ENCODE measurements around the gene CABLES2. TPM values are rescaled to one million over a fixed set of nuclear protein-coding genes. Genes with fewer than 3 reads are reported as not detected.

Gene CABLES2
- total RNA-seq, 4 donors from 2014 or later: 7.2 to 33.8 (median 11.1) TPM

DNA sequence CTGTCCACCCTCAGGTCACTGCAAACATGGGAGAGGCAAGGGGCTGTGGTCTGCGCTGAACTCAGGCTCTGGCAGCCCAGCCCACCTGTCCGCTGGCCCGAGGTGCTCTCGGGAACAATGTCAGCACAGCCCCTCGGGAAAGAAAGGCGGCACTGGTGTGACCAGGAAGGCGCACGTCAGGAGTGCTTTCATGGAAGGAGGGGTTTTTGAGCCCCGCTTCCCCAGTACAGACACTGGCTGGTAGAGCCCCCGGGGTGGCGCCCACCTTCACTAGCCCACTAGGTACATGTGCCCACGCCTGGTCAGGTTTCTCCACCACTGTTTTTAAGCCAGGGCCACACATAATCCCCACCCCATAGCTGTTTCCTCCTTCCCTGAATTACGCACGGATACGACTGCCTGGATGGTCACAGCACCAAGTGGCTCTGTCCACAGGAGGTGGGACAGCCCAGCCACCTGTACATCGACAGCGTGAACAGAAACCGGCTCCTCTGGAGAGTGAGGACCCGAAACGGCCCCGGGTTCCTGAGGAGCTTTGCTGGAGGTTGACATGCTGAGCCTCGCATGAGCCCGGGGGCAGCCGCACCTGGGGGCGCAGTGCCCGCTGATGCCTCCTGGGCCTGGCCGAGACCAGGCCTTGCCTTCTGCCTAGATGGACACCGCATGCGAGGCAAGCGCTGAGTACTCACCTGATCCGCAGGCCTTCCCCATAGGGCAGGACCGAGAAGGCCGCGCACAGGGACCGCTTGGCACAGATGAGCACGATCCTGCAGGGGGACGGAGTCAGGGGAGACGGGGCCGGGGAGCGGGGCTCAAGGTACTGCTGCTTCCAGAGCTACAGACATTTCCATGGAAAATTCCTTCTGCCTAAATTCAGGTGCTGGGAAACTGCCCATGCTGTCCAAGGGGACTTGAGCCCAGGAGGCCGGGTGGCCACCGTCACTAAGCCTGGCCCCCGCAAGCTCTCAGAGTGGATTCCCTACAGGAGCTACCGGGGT, 12.5 kb downstream of the CABLES2 start:
- Histone ChIP-seq H3K4me3 (no peak overlapping the region), H3K36me3 (peaks cover 0 to 18% (median 0%) of the 10 kb centered on the region in 3 donors), H3K9me3 (no peaks in the 10 kb centered on the region), H3K27me3 (no peaks in the 10 kb centered on the region), H3K27ac (no peak overlapping the region), H3K4me1 (no peaks in the 10 kb centered on the region)
- no peak for DNase-seq
- TF ChIP-seq, protein P1, sequence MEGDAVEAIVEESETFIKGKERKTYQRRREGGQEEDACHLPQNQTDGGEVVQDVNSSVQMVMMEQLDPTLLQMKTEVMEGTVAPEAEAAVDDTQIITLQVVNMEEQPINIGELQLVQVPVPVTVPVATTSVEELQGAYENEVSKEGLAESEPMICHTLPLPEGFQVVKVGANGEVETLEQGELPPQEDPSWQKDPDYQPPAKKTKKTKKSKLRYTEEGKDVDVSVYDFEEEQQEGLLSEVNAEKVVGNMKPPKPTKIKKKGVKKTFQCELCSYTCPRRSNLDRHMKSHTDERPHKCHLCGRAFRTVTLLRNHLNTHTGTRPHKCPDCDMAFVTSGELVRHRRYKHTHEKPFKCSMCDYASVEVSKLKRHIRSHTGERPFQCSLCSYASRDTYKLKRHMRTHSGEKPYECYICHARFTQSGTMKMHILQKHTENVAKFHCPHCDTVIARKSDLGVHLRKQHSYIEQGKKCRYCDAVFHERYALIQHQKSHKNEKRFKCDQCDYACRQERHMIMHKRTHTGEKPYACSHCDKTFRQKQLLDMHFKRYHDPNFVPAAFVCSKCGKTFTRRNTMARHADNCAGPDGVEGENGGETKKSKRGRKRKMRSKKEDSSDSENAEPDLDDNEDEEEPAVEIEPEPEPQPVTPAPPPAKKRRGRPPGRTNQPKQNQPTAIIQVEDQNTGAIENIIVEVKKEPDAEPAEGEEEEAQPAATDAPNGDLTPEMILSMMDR (IDR thresholded peaks at IDR 0.05): no peak
- TF ChIP-seq POLR2A (IDR thresholded peaks at IDR 0.05): no peak

DNA sequence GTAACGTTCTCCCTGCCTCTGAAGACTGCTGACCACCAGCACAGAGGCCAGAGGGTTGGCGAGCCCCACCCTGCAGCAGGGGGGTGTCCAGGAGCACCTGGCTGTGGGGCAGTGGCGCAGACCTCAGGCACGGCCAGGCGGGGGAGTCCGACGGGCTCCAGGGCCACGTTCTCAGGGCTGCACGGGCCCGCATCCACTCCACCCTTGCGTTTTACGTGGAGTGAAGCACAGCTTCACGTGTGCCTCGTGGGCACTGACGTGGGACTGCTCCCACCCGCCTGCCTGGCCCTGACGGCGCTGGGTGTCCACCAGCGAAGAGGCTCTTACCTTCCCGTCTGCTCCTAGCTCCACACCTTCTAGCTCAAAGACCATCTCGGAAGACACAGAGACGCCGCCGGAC, 13.3 kb downstream of the CABLES2 start:
- Histone ChIP-seq H3K27ac (no peak overlapping the region), H3K27me3 (no peaks in the 10 kb centered on the region), H3K36me3 (peaks cover 0 to 24% (median 0%) of the 10 kb centered on the region in 3 donors), H3K4me1 (no peaks in the 10 kb centered on the region), H3K4me3 (no peak overlapping the region), H3K9me3 (no peaks in the 10 kb centered on the region)
- TF ChIP-seq POLR2A (IDR thresholded peaks at IDR 0.05): no peak
- TF ChIP-seq, protein P1 (IDR thresholded peaks at IDR 0.05): no peak
- no peak for DNase-seq

DNA sequence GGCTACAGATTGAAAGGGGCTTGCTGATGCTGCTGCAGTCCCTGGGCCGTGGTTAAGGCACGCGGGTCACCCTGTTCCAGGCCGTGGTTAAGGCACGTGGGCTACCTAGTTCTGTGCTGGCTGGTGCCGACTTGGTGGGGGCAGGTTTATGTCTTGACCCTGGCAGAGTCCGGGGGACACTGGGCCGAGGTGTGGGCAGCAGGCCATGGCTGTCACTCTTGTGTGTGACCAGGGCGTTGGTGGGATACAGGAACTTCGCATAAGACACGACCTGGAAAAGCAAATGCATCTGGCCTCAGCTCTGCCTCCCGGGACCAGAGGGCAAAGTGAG, 13.8 kb downstream of the CABLES2 start:
- H3K27ac ChIP-seq: no peak overlapping the region
- H3K4me1 ChIP-seq: peaks cover 0 to 2% (median 1%) of the 10 kb centered on the region in 4 donors
- no peaks in the 10 kb centered on the region for H3K27me3 ChIP-seq
- TF ChIP-seq, protein P1 (IDR thresholded peaks at IDR 0.05): no peak
- TF ChIP-seq POLR2A (IDR thresholded peaks at IDR 0.05): no peak
- no peak overlapping the region for H3K4me3 ChIP-seq
- DNase-seq: no peak
- no peaks in the 10 kb centered on the region for H3K9me3 ChIP-seq
- H3K36me3 ChIP-seq: peaks cover 0 to 29% (median 0%) of the 10 kb centered on the region in 3 donors

DNA sequence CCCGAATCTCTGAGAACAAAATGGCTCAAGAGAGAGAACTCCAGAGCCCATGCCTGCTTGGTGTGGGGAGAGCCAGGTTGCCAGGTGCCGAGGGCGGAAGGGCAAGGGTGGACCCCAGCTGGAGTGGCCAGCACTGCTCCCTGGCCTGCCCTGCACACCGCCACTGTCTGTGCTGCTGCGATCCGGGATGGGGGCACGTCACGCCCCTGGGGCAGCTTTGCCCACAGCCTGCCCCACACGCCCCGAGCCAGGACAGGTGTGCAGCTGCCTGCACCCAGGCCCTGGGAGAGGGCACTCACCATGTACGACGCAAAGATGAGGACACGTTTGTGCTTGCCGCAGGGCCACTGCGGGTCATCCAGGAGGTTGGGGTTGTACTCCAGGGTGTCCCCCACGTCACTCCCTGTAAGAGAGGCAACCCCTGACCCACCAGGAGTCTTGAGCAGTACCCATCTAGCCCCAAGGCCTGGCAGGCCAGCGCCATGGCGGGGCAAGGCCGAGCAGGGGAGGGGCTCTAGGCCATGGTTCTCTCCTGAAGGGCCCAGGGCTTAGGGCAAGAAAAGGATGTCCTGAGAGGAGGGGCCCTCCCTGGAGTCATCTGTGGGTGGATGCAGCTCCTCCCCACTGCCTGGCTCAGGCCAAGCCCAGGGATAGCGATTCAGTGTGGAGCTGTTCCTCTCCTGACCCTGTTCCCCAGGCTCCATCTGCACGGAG, 14.3 kb downstream of the CABLES2 start:
- TF ChIP-seq, protein P1 (IDR thresholded peaks at IDR 0.05): no peak
- TF ChIP-seq POLR2A (IDR thresholded peaks at IDR 0.05): no peak
- Histone ChIP-seq H3K27ac (no peak overlapping the region), H3K36me3 (peaks cover 0 to 30% (median 0%) of the 10 kb centered on the region in 3 donors)

DNA sequence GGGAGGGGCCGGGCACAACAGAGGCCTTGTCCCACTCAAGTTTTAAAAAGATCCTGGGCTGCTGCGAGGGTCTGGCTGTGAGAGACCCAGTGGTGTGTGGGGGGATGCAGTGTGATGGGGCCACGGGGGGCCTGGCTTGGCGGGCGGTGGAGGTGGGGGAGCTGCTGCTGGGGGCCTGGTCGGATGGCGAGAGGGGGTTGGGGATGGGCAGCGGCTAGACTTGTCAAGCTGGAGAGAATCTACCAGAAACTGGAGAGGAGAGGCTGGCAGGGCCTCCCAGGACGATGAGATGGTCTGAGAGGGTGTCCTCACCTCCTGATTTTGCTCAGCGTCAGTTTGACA, 15.0 kb downstream of the CABLES2 start:
- Histone ChIP-seq H3K9me3 (no peaks in the 10 kb centered on the region), H3K27me3 (no peaks in the 10 kb centered on the region), H3K4me1 (peaks cover 0 to 12% (median 9%) of the 10 kb centered on the region in 4 donors), H3K4me3 (no peak overlapping the region), H3K27ac (no peak overlapping the region), H3K36me3 (peaks cover 0 to 30% (median 0%) of the 10 kb centered on the region in 3 donors)
- no peak for DNase-seq
- no peak for TF ChIP-seq POLR2A (IDR thresholded peaks at IDR 0.05)
- TF ChIP-seq, protein P1 (IDR thresholded peaks at IDR 0.05): no peak

More for the DNA sequence above, 14.3 kb downstream of the CABLES2 start:
- Histone ChIP-seq H3K9me3 (no peaks in the 10 kb centered on the region), H3K27me3 (no peaks in the 10 kb centered on the region), H3K4me3 (no peak overlapping the region), H3K4me1 (peaks cover 0 to 8% (median 6%) of the 10 kb centered on the region in 4 donors)
- DNase-seq: no peak
